Measurements from ENCODE around the gene CCDC3.

CCDC3 gene

DNA sequence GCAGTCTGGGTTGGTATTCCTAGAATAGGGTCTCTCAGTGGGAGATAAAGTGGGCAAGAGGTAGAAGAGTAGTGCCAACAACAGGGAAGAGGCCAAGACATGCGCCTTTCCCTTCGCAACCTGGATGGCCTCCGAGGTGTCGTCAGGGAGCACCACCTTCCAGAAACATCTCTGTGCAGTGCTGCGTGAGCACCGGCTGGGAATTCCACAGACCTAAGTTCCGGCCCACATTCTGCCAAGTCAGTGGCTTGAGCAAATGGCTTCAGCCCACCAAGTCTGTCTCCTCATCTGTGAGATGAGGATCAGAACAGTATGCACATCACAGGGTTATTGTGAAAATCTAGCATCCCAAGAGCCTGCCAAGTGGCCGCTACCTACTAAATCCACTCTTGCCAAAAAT, 40.6 kb downstream of the CCDC3 start:
- peak in 1 of 14 donors; percentile 19 for DNase-seq

- DNase-seq: no peak
Measured at GRCh38 chr10:12960334-12960898, 41.1 kb downstream of the CCDC3 start.

- DNase-seq: no peak
Measured at GRCh38 chr10:12958546-12959110, 42.9 kb downstream of the CCDC3 start.

- DNase-seq: no peak
Measured at GRCh38 chr10:12957081-12957480, 44.4 kb downstream of the CCDC3 start.

DNA sequence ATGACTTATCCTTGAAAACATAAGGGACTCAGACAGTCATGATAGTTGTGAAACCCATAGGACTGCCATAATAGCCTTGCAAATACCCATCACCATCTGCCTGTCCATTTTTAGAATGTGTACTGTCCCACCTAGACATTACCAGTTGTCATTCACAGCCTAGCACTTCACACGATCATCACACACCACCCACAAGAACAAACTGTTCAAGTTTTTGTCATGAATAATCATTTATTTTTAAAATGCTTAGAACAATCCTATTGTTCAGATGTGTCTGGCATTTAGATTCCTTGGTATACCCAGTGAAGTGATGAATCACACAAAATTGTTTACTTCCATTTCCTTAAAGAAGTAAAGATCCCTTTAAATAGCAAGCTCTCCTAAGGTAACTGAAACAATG, 46.6 kb downstream of the CCDC3 start:
- DNase-seq: no peak

DNA sequence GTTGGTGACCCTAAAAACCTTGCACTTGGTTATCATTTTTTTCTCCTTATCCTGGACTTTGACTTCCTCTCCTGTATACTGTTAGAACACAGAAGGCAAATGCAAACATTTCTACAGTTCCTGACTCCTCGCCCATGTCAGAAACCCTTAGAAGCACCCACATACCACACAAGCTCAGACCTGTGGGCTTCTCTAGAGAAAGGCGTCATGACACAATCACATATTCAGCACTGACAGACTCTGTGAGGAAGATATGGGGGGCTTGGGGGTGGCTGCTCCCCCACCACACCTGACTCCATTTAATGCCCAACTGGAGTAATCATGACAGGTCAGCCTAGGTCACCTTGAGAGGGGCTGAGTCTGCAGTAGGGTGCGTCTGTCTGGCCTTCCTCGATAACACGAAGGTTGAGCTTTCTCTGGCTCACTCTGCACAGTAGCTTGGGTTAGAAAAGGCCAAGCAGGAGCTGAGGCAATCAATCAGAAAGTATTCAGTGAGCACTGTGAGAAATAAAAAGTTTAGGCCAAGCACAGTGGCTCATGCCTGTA, 50.9 kb downstream of the CCDC3 start:
- DNase-seq: no peak

DNA sequence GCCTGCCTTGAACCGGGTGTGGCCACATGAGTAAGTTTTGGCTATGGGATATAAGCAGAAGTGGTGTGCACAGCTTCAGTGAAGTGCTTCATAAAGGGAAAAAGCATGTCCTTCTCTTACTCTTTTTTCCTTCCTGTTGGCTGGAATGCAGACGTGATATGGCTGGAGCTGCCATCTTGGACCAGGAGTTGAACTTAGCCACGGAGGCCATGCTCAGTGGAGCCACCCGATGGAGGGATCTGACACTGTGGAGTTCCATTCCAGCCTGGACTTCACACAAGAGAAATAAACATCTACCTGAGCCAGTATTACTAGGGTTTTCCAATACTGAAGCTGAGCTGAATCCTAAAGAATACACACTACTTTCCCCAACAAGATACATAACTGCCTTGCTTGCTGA, 52.3 kb downstream of the CCDC3 start:
- DNase-seq: no peak

- no peak for DNase-seq
Measured at GRCh38 chr10:12947741-12948140, 53.8 kb downstream of the CCDC3 start.

DNA sequence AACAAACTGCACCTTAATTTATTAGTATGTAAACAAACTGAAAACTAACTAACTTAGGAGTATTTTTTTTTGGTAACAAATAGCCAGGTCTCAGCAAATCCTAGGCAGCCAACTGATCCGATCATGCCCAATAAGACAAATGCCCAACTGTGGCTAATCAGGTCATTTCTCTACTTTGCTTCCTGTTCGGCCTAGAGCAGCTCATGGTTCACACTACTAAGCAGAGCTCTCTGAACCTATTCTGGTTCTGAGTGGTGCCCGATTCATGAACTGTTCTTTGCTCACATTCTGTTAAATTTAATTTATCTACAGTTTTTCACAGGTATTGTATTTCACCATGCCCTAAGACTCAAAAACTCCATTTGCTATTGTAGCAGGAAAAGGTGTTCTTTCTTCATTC, 55.1 kb downstream of the CCDC3 start:
- DNase-seq: no peak

DNA sequence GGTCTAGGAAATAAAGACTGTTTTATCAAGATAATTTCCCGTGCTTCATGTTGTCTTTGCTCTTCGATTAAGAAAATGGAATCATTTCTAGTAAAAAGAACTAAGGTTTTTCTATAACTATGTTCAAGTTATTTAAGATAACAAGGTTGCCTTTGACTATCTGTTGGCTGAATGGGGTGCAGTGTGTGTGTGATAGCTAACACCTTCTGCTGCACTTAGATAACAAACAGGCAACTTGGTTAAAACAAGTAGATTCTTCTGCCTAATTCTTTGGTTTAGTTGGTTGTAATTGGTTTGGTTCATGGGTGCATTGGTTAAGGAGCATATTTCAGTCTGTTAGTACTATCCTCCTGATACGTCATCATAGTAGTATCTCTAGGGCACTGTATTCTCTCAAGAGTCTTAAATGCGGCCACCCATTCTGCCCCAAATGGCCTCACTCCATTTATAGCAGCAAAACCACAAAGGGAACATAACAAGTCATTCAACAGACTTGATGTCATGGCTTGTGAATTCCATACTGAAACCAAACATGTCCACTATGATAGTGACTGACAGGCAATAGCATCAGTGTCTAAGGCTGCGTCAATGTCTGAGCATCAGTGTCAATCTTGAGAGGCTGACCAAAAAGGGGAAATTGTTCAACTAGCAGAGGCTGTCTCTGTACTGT, 55.7 kb downstream of the CCDC3 start:
- no peak for DNase-seq

DNA sequence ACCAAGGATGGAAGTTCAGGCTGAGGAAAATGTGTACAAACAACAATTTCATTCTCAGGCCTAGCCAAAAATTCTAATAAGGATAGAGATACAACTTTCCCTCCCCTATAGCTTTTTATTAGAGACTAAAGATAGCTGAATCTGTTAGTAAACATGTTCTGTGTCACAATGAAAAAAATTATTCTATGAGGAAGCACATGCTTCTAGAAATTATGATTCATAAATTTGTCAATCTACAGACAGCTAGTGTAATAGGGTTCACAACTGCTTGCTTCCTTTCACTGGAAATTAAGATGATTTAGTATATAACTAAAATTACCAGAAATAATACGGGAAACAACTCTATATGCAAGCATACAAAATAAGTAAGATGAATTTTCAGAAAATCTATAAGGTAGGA, 56.6 kb downstream of the CCDC3 start:
- DNase-seq: no peak

GRCh38 chr10:12943425-12943824, 58.1 kb downstream of the CCDC3 start:
- DNase-seq: no peak

DNA sequence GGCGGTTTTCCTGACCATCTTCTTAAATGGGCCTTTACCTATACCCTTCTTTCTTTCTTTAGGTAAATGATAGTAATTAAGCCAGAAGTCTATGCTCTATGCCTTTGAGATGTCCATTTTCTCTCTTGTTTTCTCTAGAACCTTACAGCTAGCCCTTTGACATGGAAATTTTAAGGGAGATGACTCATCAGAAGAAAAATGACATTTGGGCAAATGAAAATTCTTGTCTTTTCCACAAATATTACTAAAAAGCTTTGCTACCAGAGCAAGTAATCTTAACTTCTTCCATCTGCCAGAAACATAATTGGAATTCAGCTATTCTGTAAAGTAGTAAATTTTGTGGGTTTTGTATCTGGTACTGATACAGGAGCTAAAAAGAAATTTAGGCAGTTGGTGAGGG, 59.5 kb downstream of the CCDC3 start:
- no peak for DNase-seq

GRCh38 chr10:12940791-12941190, 60.7 kb downstream of the CCDC3 start:
- no peak for DNase-seq

- no peak for DNase-seq
Measured at GRCh38 chr10:12938271-12938670, 63.2 kb downstream of the CCDC3 start.

DNA sequence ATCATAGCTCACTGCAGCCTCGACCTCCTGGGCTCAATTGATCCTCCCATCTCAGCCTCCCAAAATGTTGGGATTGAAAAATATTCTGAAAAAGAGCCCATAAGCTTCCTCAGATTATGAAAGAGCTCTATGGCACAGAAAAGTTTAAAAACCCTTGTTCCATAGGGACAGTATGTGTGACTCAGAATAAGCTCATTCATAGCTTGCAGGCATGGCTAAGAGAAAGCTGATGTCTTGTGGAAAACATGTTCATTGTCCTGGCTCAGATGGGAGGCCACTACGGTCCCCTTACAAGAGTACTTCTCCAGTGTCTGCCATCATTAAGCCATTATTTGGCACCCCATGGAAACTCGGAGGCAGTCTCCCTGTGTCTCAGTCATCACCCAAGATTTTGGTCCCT, 64.0 kb downstream of the CCDC3 start:
- DNase-seq: no peak

GRCh38 chr10:12934777-12935176, 66.7 kb downstream of the CCDC3 start:
- no peak for DNase-seq

DNA sequence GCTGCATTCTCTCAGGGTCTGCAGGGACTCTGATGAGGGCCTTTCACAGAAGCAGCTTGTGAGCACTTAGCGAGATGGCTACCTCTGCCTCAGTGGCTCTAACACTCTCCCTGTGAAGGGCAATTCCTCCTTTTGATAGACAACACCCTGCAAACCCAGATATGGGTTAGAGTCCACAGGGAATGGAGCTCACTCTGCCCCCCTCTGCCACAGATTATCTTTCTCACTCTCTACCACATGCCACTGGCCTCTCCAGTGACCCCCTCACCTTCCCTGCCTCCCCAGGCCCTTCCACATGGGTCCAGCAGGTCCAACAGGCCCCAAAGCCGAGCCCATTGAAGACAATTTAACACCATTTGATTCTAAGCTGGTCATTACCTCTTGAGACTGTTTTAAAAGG, 72.1 kb downstream of the CCDC3 start:
- DNase-seq: no peak

GRCh38 chr10:12928571-12928970, 72.9 kb downstream of the CCDC3 start:
- no peak for DNase-seq

GRCh38 chr10:12927896-12928295, 73.6 kb downstream of the CCDC3 start:
- DNase-seq: no peak

GRCh38 chr10:12925845-12926244, 75.7 kb downstream of the CCDC3 start:
- DNase-seq: no peak

DNA sequence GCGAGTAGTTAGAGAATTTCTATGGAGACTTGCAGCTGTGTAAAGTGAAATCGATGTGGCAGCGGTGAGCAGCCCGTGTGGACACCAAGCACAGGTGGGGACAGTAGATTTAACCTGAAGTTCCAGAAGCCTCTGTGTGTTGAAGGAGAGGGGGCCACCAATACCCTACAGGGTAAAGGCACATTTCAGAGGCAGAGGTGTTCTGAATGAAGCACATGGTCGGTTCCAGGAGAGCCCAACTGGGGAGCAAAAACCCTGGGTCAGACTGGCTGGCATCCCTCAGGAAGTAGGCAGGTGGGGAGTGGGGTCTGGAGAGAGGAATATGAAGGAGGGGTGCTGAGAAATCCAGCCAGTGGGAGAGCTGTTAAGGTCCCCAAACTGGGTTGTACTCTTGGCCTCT, 76.6 kb downstream of the CCDC3 start:
- DNase-seq: no peak

DNA sequence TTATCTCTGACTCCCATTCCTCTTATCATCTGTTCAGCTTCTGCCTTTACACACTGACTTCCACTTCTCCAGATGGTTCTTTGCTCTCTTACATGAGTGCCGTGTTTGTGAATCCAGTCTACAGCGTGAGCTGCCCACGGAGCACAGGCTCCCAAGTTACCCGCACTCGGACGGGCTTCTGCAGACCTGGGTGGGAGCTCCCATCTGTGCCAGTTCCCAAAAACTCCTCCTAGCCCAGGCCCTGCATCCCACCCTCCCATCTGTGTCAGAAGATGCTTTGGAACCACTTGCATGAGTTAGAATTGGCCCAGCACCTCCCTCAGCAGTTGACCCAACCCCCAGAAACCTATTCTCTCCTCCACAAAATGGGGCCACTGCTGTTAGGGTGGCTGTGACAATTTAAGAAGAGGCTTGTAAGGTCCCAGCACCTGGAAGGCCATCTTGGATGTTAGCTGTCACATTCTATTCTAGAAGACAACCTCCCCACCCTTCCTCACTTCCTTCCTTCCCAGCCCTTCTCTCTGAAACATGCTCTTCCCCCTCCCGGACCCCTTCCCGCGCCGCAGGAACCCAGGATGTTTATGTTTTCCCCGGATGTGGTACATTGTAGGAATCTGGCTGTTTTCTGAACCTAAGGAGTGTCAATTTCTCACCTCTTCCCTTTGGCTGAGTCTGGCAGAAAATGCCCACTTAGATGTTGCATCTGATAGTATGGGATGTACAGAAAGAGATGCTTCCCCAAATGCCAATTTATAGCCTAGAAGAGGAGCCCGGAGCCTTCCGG, 79.2 kb downstream of the CCDC3 start:
- no peak for DNase-seq

Measured in C1 segment of cervical spinal cord (tissue), 14 donors.